ENCODE data around the gene ALDH5A1.

- TF ChIP-seq POLR2A (IDR thresholded peaks at IDR 0.05): no peak
- TF ChIP-seq CTCF (IDR thresholded peaks at IDR 0.05): no peak
These were observed 2.3 kb upstream of the ALDH5A1 start for GRCh38 chr6:24492475-24492874.

Measured in tibial nerve (tissue), 3 donors.